H1 (cell line): ENCODE data around the gene STXBP5. TPM values are rescaled to one million over a fixed set of nuclear protein-coding genes. Genes with fewer than 3 reads are reported as not detected.

Experiments used
- CTCF ChIA-PET: fragments of 300-600 bp; sonication (Branson Sonifier 250); formaldehyde crosslinking; loops from one replicate; lab custom pipeline; 2021; ENCODE audit not compliant: partially characterized antibody; lab: Charles Lee
- POLR2A ChIA-PET: fragments of 300-600 bp; sonication (Branson Sonifier 250); formaldehyde crosslinking; loops from one replicate; lab custom pipeline; 2021; ENCODE audit warnings: inconsistent platforms; ENCODE audit not compliant: partially characterized antibody; lab: Charles Lee
- DNase-seq, 2 experiments: peaks; one replicate each; pipeline versions ENCODE4 v3.0.0 to v3.0.0-alpha.2; 2010 to 2022; ENCODE audit warnings: low spot score in 2 of 2, low read depth in 1 of 2, mixed read lengths in 1 of 2
- FAIRE-seq: peaks from 2 replicates; lab custom pipeline; 2011; peaks lifted over from hg19 to GRCh38; lab: Jason Lieb, UNC
- H2AFZ ChIP-seq: 2 replicates; pipeline ENCODE4 v1.8.1; 2012; ENCODE audit warnings: low read length, inconsistent platforms
- H2AK5ac ChIP-seq: 2 replicates; pipeline ENCODE4 v1.6.1; 2013; ENCODE audit warnings: low read depth, low read length
- H2BK120ac ChIP-seq: replicated peaks from 2 replicates; pipeline ENCODE3; 2013; ENCODE audit warnings: low read depth, low read length, inconsistent platforms
- H2BK12ac ChIP-seq: 2 replicates; pipeline ENCODE4 v1.6.1; 2013; ENCODE audit warnings: low read depth, low read length
- H2BK15ac ChIP-seq: 2 replicates; pipeline ENCODE4 v1.6.1; 2013; ENCODE audit warnings: low read length
- H2BK20ac ChIP-seq: 2 replicates; pipeline ENCODE4 v1.6.1; 2013; ENCODE audit warnings: low read length
- H2BK5ac ChIP-seq: 2 replicates; pipeline ENCODE4 v1.6.1; 2013; ENCODE audit warnings: low read depth, low read length
- H3K14ac ChIP-seq: 2 replicates; pipeline ENCODE4 v1.6.1; 2013; ENCODE audit warnings: inconsistent platforms; ENCODE audit not compliant: insufficient read length
- H3K18ac ChIP-seq: 2 replicates; pipeline ENCODE4 v1.6.1; 2013; ENCODE audit warnings: low read length; ENCODE audit errors: extremely low read depth
- H3K23ac ChIP-seq: 2 replicates; pipeline ENCODE4 v1.6.1; 2013; ENCODE audit warnings: inconsistent platforms; ENCODE audit not compliant: insufficient read length
- H3K23me2 ChIP-seq: 2 replicates; pipeline ENCODE4 v1.6.1; 2013; ENCODE audit warnings: low read depth, low read length
- H3K27ac ChIP-seq: 2 replicates; pipeline ENCODE4 v1.6.1; 2011; ENCODE audit warnings: low read depth, low read length, inconsistent platforms
- H3K27me3 ChIP-seq, 4 experiments: replicated peaks in 1 of 4; 1 replicate in 1 of 4; 2 replicates in 3 of 4; pipeline versions ENCODE4 v1.6.1 to v1.8.1; 2011 to 2013; ENCODE audit warnings: low read length in 3 of 4, mild to moderate bottlenecking in 3 of 4, inconsistent platforms in 2 of 4, mixed read lengths in 2 of 4, moderate library complexity in 1 of 4; ENCODE audit not compliant: control insufficient read depth in 3 of 4, insufficient read depth in 3 of 4; ENCODE audit errors: extremely low read depth in 1 of 4
- H3K36me3 ChIP-seq, 4 experiments: 2 replicates each; pipeline versions ENCODE4 v1.6.1 to v1.8.1; 2011 to 2013; ENCODE audit warnings: mild to moderate bottlenecking in 4 of 4, low read length in 3 of 4, moderate library complexity in 2 of 4, control low read depth in 1 of 4, inconsistent platforms in 1 of 4; ENCODE audit not compliant: insufficient read depth in 4 of 4, control insufficient read depth in 2 of 4
- H3K4ac ChIP-seq: replicated peaks from 2 replicates; pipeline ENCODE3; 2013; ENCODE audit warnings: low read length, low read depth, mixed read lengths, inconsistent platforms; ENCODE audit not compliant: insufficient read length
- H3K4me1 ChIP-seq, 4 experiments: replicated peaks in 1 of 4; 1 replicate in 1 of 4; 2 replicates in 3 of 4; pipeline versions ENCODE4 v1.6.1 to v1.8.1; 2011 to 2013; ENCODE audit warnings: low read length in 3 of 4, inconsistent platforms in 2 of 4, mixed read lengths in 1 of 4; ENCODE audit not compliant: insufficient read depth in 4 of 4, control insufficient read depth in 3 of 4
- H3K4me2 ChIP-seq, 2 experiments: 2 replicates each; pipeline versions ENCODE4 v1.6.1 to v1.8.1; 2011 to 2013; ENCODE audit warnings: low read depth in 2 of 2, low read length in 2 of 2, control low read depth in 1 of 2, inconsistent platforms in 1 of 2, mild to moderate bottlenecking in 1 of 2; ENCODE audit not compliant: insufficient read depth in 1 of 2
- H3K4me3 ChIP-seq, 4 experiments: fragments of 200-600, 300-600 bp in 1 of 4; sonication (generic), shearing (Covaris generic), sonication (Bioruptor Twin) in 1 of 4; 2 replicates each; pipeline versions ENCODE4 v1.5.1 to v1.8.1; 2011 to 2016; ENCODE audit warnings: low read length in 4 of 4, low read depth in 3 of 4, control low read depth in 2 of 4, inconsistent platforms in 2 of 4, mild to moderate bottlenecking in 2 of 4, mixed read lengths in 1 of 4, moderate library complexity in 1 of 4; ENCODE audit not compliant: insufficient read depth in 2 of 4; ENCODE audit errors: extremely low read depth in 1 of 4
- H3K56ac ChIP-seq: replicated peaks from 2 replicates; pipeline ENCODE3; 2013; ENCODE audit warnings: low read depth, mild to moderate bottlenecking, mixed read lengths, low read length, inconsistent platforms; ENCODE audit not compliant: insufficient read length
- H3K79me1 ChIP-seq: 2 replicates; pipeline ENCODE4 v1.6.1; 2013; ENCODE audit warnings: low read depth, low read length, control low read depth
- H3K79me2 ChIP-seq, 2 experiments: 2 replicates each; pipeline versions ENCODE4 v1.6.1 to v1.8.1; 2012 to 2013; ENCODE audit warnings: low read length in 2 of 2, mild to moderate bottlenecking in 2 of 2, inconsistent platforms in 1 of 2; ENCODE audit not compliant: insufficient read depth in 2 of 2, control insufficient read depth in 1 of 2
- H3K9ac ChIP-seq, 4 experiments: replicated peaks in 1 of 4; 1 replicate in 1 of 4; 2 replicates in 3 of 4; pipeline versions ENCODE4 v1.6.1 to v1.8.1; 2011 to 2013; ENCODE audit warnings: low read depth in 3 of 4, low read length in 3 of 4, control low read depth in 2 of 4, mild to moderate bottlenecking in 2 of 4, moderate library complexity in 2 of 4, inconsistent platforms in 1 of 4; ENCODE audit errors: extremely low read depth in 1 of 4
- H3K9me3 ChIP-seq, 2 experiments: 2 replicates each; pipeline versions ENCODE4 v1.6.1 to v1.8.1; 2012 to 2013; ENCODE audit warnings: mild to moderate bottlenecking in 2 of 2, moderate library complexity in 2 of 2, control low read depth in 1 of 2, inconsistent platforms in 1 of 2, low read depth in 1 of 2, low read length in 1 of 2, mixed read lengths in 1 of 2; ENCODE audit not compliant: insufficient read depth in 2 of 2
- H4K20me1 ChIP-seq, 2 experiments: replicated peaks in 1 of 2; 2 replicates each; pipeline versions ENCODE3 to v1.8.1; 2011 to 2013; ENCODE audit warnings: inconsistent platforms in 2 of 2, low read length in 2 of 2, mild to moderate bottlenecking in 1 of 2; ENCODE audit not compliant: insufficient read depth in 2 of 2, control insufficient read depth in 1 of 2
- H4K5ac ChIP-seq: 2 replicates; pipeline ENCODE4 v1.6.1; 2013; ENCODE audit warnings: low read length, low read depth, mixed read lengths, inconsistent platforms; ENCODE audit not compliant: insufficient read length
- H4K8ac ChIP-seq: 2 replicates; pipeline ENCODE4 v1.8.0; 2013; ENCODE audit warnings: mild to moderate bottlenecking, moderate library complexity, low read length, inconsistent platforms; ENCODE audit not compliant: insufficient read depth; ENCODE audit errors: extremely low read depth
- H4K91ac ChIP-seq: replicated peaks from 2 replicates; pipeline ENCODE3; 2013; ENCODE audit warnings: low read length, mixed read lengths, inconsistent platforms; ENCODE audit not compliant: insufficient read length
- BRCA1 ChIP-seq: IDR thresholded peaks from 2 replicates; pipeline ENCODE4 v1.6.1; 2012; ENCODE audit warnings: low read depth, low read length, improper control_type of control experiment
- CHD2 ChIP-seq: IDR thresholded peaks from 2 replicates; pipeline ENCODE4 v1.6.1; 2012; ENCODE audit warnings: low read length, improper control_type of control experiment
- CREB1 ChIP-seq: IDR thresholded peaks from 2 replicates; pipeline ENCODE4 v1.6.1; 2012; ENCODE audit warnings: inconsistent platforms
- E2F6 ChIP-seq: IDR thresholded peaks from 2 replicates; pipeline ENCODE4 v1.6.1; 2012; ENCODE audit warnings: inconsistent platforms
- EZH2 ChIP-seq: fragments of 200-600 bp; sonication (generic); IDR thresholded peaks from 2 replicates; pipeline ENCODE4 v1.7.1; 2012; ENCODE audit warnings: low read depth, mild to moderate bottlenecking, moderate library complexity, low read length, inconsistent platforms; ENCODE audit not compliant: severe bottlenecking
- KDM5A ChIP-seq: fragments of 200-600 bp; IDR thresholded peaks from 2 replicates; pipeline ENCODE4 v1.7.1; 2012; ENCODE audit warnings: mild to moderate bottlenecking, low read length, inconsistent platforms, mixed read lengths
- RXRA ChIP-seq: IDR thresholded peaks from 2 replicates; pipeline ENCODE4 v1.6.1; 2011; ENCODE audit warnings: low read depth, mild to moderate bottlenecking, low read length, moderate library complexity; ENCODE audit not compliant: insufficient read depth
- SIN3A ChIP-seq, 2 experiments: IDR thresholded peaks in 1 of 2; conservative IDR thresholded peaks in 1 of 2; 2 replicates each; pipeline ENCODE4 v1.6.1; 2011 to 2012; ENCODE audit warnings: low read length in 2 of 2, improper control_type of control experiment in 1 of 2, low read depth in 1 of 2, mild to moderate bottlenecking in 1 of 2
- SIX5 ChIP-seq: IDR thresholded peaks from 2 replicates; pipeline ENCODE4 v1.6.1; 2011; ENCODE audit warnings: mild to moderate bottlenecking, low read depth, low read length
- SP2 ChIP-seq: IDR thresholded peaks from 2 replicates; pipeline ENCODE4 v1.6.1; 2012; ENCODE audit warnings: mild to moderate bottlenecking, low read length, inconsistent platforms
- TAF7 ChIP-seq: optimal IDR thresholded peaks from 2 replicates; pipeline ENCODE3; 2011; ENCODE audit warnings: low read depth, mild to moderate bottlenecking, inconsistent platforms, low read length, moderate library complexity, borderline replicate concordance
- TCF12 ChIP-seq: IDR thresholded peaks from 2 replicates; pipeline ENCODE4 v1.6.1; 2011; ENCODE audit warnings: low read depth, mild to moderate bottlenecking, low read length
- TEAD4 ChIP-seq: IDR thresholded peaks from 2 replicates; pipeline ENCODE4 v1.6.1; 2012; ENCODE audit warnings: low read depth, low read length, inconsistent platforms, mixed read lengths
- YY1 ChIP-seq: IDR thresholded peaks from 2 replicates; pipeline ENCODE4 v1.6.1; 2011; ENCODE audit warnings: low read depth, mild to moderate bottlenecking, low read length
- ZNF274 ChIP-seq: IDR thresholded peaks from 2 replicates; pipeline ENCODE4 v1.7.0; 2012; ENCODE audit warnings: low read length, borderline replicate concordance; ENCODE audit errors: extremely low read depth
- WGBS, 2 experiments: shearing (Covaris generic) in 1 of 2; methylation state at CpG; one replicate each; pipeline versions ENCODE4 v1.1.6 to v1.1.7; 2013 to 2015; ENCODE audit warnings: low lambda C conversion rate in 2 of 2, mixed read lengths in 2 of 2, inconsistent platforms in 1 of 2, low coverage in 1 of 2, missing lambda C conversion rate in 1 of 2; ENCODE audit not compliant: insufficient replicate concordance in 2 of 2, insufficient coverage in 1 of 2, insufficient read length in 1 of 2; ENCODE audit errors: extremely low coverage in 1 of 2, missing lambda C conversion rate in 1 of 2; 5-methylcytosine and 5-hydroxymethylcytosine counted together
- polyA plus RNA-seq, 7 experiments: library from polyadenylated mRNA; depleted of rRNA in 3 of 7; stranded (reverse) in 5 of 7; unstranded in 2 of 7; fragments of >200 nt in 5 of 7; fragments of 200-250 nt in 2 of 7; gene quantifications; 1 replicate in 5 of 7; 2 replicates in 1 of 7; 4 replicates in 1 of 7; pipeline versions ENCODE4 v1.2.1 to v1.2.3, GENCODE V29; 2011 to 2013; ENCODE audit warnings: missing spikeins in 2 of 7, mixed read lengths in 2 of 7
- total RNA-seq: library from RNA; stranded (reverse); fragmentation: NEBNext Ultra II Directional; extraction: Animal tissue kit (Norgen Biotek cat#: 25700); gene quantifications from 2 replicates; pipeline ENCODE4 v1.2.1, GENCODE V29; 2021

STXBP5 gene
- total and polyA plus RNA-seq, 2 of the 8 experiments (the other 6 are each of a cell fraction or from before 2014, with no cell fraction given), result 2.7 to 10.8 TPM

- no peak overlapping the region for H2BK15ac ChIP-seq
- 62% methylated on average over 1 of the region's 1 CpG; no CpG with 5 or more reads in 1 of the 2 experiments for WGBS, 2 experiments
- no peak overlapping the region for H2BK120ac ChIP-seq
- H3K4ac ChIP-seq, result no peak overlapping the region
- POLR2A ChIA-PET, result no interaction called here
- H4K20me1 ChIP-seq, result no peaks in the 10 kb centered on the region
- H4K91ac ChIP-seq, result no peak overlapping the region
- H2BK20ac ChIP-seq, result no peak overlapping the region
- no peaks in the 10 kb centered on the region for H3K27me3 ChIP-seq
- peak overlapping the region in 1 of 4 experiments; percentile 5; a peak in 1 of 8 replicates for H3K4me3 ChIP-seq
- H3K23me2 ChIP-seq, result no peaks in the 10 kb centered on the region
- H3K4me2 ChIP-seq, result no peak overlapping the region
- CTCF ChIA-PET, result no interaction called here
- H3K9ac ChIP-seq, result no peak overlapping the region
- H3K79me1 ChIP-seq, result no peaks in the 10 kb centered on the region
- H3K14ac ChIP-seq, result no peak overlapping the region
- FAIRE-seq, result no peak
- H2AFZ ChIP-seq, result no peak overlapping the region
- H3K36me3 ChIP-seq, result peaks cover 0 to 6% (median 0%) of the 10 kb centered on the region in 4 experiments; a peak in 2 of 8 replicates
- no peaks in the 10 kb centered on the region for H3K79me2 ChIP-seq
- no peak overlapping the region for H3K18ac ChIP-seq
- H2BK5ac ChIP-seq, result no peak overlapping the region
- H3K23ac ChIP-seq, result no peak overlapping the region
- no peaks in the 10 kb centered on the region; a peak in 2 of 7 replicates for H3K4me1 ChIP-seq
- DNase-seq, result no peak
- no peak overlapping the region for H3K56ac ChIP-seq
- no peak overlapping the region for H3K27ac ChIP-seq
- H3K9me3 ChIP-seq, result peaks cover 3 to 5% of the 10 kb centered on the region in 2 experiments; a peak in 2 of 4 replicates
- no peak overlapping the region for H2AK5ac ChIP-seq
- no peak overlapping the region for H2BK12ac ChIP-seq
- no peak overlapping the region for H4K5ac ChIP-seq
- no peak overlapping the region for H4K8ac ChIP-seq
- TF ChIP-seq KDM5A (no peak), TEAD4 (peak; percentile 60; the same call in 1 of the 2 replicates), SP2 (no peak), SIN3A (conservative IDR thresholded peaks at IDR 0.05 in 1 of 2, IDR thresholded peaks at IDR 0.05 in 1 of 2; ENCODE audit: low read depth in 1 of 2, low read length in 2 of 2) (no peak), EZH2 (no peak), CREB1 (no peak), ZNF274 (no peak), TAF7 (no peak), BRCA1 (no peak), SIX5 (no peak), TCF12 (0 out of 2 replicates have a peak, but pooled peaks have one; percentile 36), RXRA (no peak), E2F6 (no peak), YY1 (peak; percentile 28; the same call in 1 of the 2 replicates), CHD2 (no peak)
Measured at GRCh38 chr6:147378819-147379218, 174.6 kb downstream of the STXBP5 start.
